ENCODE results near the gene CCDC12.

Gene CCDC12

DNA sequence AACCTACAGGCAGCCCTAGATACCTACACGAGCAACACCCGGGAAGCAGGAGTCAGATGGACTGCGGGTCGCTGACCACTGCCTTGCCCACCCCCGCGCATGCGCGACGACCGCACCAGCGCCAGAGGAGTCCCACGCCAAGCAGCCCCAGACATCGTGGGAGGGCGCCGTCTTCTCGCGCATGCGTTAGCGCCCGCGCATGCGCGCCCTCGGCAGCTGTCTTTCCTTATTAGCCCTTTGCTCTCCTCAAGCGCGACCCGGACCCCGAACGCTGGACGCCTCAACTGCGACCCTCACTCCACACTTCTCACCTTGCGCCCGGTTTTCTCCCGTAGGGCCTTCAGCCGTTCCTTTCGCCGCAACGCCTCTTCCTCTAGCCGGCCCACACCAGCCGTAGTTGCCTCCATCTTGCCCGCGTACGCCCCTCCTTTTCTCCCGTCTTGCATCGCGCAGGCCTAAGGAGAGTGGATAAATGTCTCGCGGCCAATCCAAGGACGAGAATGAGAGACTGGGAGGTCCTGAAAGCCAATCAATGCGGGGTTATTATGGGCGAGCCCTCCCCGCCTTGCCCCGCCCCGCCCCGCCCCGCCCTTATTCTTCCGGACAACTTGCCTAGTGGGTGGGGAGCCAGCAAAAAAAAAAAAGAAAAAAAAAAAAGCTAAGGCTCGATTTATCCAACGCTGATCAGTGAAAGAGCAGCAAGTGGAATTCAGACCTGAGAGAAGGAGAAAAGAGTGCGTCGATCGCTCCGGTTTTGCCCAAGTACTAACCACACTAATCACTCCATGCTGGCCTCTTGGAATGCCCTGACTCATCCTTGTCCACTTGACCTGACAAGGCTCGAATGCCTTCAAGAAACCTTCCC is at the start of gene CCDC12:
CCDC12 (minus strand) TSS at position 420 of the 865 bp plus-strand sequence; CDS start at position 407, 13 bp downstream.
- peak; percentile 83 for DNase-seq

- DNase-seq = no peak
Measured at GRCh38 chr3:47024932-47025331, 48.4 kb upstream of the CCDC12 start.

DNA sequence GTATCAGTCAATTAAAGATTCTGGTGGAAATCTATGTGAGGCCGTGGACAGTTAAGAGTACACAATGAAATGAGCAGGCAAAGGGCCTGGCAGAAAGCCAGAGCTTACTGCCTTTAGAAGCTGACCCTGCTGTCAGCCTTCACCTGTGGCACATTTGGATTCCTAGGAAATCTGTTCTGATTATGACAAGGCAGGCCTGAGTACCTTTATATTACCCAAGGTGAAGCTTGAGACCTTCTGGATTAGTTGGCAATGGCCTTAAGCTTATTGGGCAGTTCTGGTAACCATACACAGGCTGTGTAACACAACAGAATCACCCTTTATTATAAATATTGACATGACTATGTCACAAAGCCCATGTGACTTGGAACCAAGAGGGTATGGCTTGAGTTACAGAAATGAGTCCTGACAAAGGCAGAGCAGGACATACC is 46.1 kb upstream of the CCDC12 start:
- no peak for DNase-seq

DNA sequence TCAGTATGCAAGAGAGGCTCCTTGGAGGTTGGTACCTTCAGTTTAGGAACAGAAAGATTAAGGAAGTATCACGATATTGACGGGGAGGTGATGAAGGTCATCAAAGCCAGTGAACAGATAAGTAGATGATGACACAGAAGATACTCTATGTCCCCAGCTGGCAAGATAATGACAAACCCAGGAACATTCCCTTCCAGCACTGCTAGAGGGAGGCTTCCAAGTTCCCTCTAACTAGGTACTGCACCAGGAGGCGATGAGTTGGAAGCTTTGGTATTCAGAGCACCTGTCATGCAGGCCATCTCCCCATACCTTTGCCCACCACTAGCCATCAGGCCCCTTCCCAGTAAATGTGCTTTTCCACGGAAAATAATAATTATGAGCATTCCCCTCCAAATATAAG is 43.8 kb upstream of the CCDC12 start:
- no peak for DNase-seq

DNA sequence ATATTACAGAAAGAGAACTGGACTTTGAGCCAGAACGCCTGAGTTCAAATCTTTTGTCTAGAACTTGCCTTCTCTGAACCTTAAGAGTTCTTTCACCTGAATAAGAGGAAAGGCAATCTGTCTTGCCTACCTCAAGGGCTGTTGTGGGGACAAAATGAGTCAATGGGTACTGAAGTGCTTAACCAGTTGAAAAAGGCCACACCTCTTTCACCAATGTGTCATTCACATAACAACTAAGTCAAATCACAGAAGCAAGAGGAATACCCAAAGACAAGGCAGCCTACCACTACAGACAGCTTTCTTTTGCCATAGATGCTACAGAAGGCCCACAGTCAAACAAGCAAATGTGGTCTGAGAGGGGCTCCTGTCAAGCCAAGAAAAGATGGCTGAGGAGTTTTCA is 42.7 kb upstream of the CCDC12 start:
- no peak for DNase-seq

- DNase-seq = no peak
Measured at GRCh38 chr3:47018269-47018611, 41.7 kb upstream of the CCDC12 start.

DNA sequence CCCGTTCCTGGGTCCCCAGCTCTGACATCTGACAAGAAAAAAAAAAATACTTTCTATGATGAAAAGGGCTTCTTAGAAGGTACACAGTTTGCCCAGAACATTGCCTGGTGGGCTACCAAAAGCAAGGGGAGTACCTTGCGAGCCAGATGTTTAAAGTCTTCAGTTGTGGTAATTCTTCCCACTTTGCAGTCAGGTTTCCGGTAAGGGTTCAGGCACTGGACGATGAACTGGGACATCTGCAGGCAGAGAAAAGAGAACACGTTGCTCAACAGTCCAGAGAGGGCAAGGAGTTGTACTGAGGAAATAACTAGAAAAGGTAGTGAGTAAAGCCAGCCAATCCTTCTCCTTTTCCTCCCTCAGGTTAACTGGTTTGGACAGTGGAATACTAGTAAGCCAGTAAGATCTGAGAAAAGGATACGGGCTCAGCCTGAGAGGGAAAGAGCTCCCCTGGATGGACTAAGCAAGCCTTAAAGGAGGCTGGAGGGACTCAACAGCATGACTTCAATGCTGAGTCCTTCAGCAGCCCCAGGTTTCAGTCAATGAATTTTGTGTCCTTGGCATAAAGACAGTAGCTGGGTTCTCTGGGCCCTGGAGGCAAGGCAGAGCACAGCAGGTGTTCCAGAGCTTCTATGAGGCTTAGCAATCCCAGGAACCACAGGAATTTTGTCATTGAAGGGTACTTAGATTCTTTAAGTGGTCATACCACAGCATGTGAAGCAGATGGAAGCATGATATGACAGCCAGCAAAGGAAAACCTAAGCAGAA is 41.1 kb upstream of the CCDC12 start:
- DNase-seq = no peak

- DNase-seq = no peak
Measured at GRCh38 chr3:47016934-47017435, 40.4 kb upstream of the CCDC12 start.

DNA sequence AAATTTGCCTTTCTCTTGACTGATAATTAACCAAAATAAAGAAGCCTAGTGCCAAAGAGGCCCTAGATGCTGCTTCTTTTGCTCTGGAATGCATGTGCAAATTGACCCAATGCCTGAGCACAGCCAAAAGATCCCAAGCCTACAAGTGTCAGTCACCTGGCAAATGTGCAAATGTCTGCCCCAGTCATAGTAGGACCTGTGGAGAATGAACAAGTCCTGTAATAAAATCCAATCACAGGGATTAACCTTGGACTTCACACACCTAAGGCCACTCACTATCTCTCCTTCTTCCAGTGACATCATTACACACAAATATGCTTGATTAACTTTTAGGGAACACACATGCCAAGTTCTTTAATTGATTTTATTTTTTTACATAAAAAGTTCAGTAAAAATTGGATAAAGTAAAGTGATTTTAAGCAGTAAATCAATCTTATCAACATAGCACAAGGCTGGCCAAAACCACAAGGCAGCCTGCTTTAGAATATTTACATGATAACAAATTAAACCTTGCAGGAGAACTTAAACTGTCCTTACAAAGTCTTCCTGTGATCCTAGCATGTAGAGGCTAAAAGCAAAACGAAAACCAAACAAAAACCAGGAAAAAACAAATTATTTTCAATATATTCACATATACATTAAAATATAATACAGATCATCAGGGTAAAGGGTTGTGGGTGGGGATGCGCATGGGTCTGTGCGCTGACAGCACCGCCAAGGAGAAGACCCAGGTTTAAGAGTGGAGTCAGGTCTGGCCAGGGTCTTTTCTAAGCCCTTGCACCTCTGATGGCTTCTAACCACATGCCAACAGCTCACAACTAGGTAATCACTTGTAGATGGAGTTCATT is 39.8 kb upstream of the CCDC12 start:
- no peak for DNase-seq

DNA sequence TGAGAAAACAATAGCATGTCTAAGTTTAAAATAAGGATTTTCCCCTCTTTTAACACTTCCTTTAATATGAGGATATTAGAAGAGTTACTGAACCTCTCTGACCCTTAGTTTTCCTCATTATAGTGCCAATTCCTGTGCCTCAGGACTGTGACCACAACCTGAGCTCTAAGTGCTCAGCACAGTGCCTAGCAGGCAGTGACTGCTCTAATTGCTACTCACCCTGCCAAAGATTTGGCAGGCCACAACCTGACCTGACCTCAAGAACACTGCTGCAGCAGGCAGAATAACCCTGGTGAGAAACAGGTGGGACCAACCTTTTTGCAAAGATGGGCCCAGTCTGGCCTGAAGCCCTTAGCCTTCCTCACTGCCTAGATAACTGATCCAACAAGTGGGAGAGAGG is 38.6 kb upstream of the CCDC12 start:
- no peak for DNase-seq

DNA sequence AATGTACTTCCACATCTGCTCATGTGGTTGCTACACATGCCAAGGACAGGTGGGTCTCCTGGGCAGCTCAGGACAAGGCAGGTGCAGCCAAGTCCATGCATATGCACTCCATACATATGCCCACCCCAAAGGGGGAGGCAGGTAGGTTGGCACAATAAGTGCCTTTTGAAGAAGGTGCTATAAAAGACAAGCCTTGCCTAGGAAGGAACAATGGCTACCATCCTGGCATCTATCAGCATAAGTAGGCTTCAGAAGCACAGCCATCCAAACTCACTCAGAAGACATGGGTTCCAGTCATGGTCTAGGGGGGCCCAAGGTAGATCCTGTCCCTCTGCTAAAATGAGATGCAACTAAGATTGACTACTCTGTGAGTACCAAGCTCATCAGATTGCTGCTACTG is 37.5 kb upstream of the CCDC12 start:
- no peak for DNase-seq

GRCh38 chr3:47013231-47013630 is 36.7 kb upstream of the CCDC12 start:
- no peak for DNase-seq

- DNase-seq = no peak
Measured at GRCh38 chr3:47012342-47013230, 36.0 kb upstream of the CCDC12 start.

GRCh38 chr3:47011371-47011770 is 34.8 kb upstream of the CCDC12 start:
- DNase-seq = no peak

DNA sequence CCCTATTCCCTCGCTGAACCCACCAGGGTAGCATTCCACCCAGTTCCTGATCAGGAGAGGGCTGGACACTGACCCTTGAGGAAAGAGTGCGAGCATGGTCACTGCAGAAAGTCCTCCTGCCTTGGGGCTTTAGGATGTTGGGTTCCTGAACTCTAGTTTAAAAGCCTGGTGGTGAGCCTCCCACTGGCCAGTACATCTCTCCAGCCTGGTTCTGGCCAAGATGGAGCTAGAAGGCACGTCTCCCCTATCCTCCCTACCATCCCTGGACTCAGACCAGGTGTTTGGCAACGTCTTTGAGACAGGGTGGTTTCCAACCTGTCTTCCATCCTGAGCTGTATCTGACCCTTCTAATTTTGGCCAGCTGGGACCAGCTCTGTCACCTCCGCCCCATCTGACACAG is 34.4 kb upstream of the CCDC12 start:
- DNase-seq = no peak

DNA sequence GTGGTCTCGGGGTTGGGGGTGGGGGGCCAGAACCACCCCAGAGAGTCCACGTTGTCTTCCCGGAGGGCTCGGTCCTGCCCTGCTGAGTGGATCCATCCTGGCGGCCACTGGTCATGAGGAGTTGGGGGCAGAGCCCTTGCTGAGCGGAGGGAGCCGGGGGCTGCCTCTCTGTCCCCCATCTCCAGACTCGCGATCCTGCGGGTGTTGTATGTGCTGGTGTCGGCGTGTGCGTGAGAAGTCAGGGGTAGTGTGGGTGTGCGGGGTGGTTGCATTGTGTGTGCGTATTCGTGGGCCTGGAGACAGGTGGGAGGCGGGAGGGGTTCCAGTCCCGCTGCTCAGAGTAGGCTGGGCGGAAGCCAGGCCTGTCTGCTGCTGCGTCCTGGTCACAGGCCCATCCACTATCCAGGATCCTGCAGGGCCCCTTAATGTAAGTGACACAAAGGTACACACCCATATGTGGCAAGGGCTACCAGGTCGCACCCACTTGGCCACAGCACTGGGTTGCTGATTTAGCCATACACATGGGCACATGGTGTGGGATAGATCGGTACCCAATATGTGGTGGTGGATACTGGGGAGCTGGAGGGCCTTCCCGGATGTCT is 33.7 kb upstream of the CCDC12 start:
- DNase-seq = no peak

- peak; percentile 75 for DNase-seq
Measured at GRCh38 chr3:47009225-47010110, 32.9 kb upstream of the CCDC12 start.

DNA sequence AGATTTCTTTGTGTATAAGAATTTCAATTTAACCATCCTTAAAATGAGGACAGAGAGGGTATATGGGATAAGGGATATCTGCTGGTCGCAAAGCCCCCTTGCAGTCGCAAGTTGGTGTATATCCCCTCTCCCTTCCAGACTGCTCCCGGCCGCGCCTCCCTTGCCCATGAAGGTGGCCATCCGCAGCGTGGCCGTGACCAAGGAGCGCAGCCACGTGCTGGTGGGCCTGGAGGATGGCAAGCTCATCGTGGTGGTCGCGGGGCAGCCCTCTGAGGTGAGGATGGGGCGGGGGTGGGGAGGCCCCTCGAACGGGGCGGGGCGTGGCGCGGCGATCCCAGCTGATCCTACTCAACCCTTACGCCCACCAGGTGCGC is 32.3 kb upstream of the CCDC12 start:
- DNase-seq = no peak

DNA sequence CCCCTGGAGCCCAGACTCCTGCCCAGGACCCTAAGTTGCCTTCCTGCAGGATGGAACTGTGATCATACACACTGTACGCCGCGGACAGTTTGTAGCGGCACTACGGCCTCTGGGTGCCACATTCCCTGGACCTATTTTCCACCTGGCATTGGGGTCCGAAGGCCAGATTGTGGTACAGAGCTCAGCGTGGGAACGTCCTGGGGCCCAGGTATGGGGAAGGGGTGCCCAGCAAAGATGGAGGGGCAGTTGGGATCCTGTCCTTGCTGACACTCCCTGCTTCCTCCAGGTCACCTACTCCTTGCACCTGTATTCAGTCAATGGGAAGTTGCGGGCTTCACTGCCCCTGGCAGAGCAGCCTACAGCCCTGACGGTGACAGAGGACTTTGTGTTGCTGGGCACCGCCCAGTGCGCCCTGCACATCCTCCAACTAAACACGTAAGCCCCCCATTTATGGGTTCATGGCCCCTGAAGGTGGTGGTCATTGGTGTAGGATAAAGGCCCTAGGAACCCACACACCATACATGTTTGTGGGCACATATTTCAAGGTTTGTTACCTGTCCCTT is 31.8 kb upstream of the CCDC12 start:
- no peak for DNase-seq

Data from NCI-H510A (cell line).